Activated CD8-positive, alpha-beta memory T cell treated with anti-CD3 and anti-CD28 coated beads for 4 hours (primary cell): Measurements from ENCODE around the gene AVPR2.

Source experiments
- DNase-seq, 2 donors: peaks; one replicate each; pipeline ENCODE4 v3.0.0-alpha.2; 2020; ENCODE audit warnings: low read depth in 2 of 2

Gene AVPR2

DNA sequence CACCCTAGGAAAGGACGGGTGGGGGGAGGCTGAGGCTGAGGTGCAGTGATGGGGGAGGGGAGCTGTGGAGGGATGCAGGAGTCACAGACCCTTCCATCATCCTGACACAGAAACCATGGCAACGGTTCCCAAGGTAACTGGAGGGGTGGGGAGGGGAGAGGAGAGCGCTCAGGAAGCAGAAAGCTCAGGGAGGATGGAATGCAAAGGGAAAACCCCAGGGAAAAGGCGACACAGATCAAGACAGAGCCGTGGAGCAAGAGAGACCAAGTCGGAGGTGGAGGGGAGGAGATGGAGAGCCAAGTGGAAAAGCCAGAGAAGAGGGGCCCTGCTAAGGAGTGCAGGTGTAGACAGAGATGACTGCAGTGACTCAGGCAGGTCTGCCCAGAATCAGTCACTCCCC is 33.0 kb upstream of the AVPR2 start:
- DNase-seq: no peak

DNA sequence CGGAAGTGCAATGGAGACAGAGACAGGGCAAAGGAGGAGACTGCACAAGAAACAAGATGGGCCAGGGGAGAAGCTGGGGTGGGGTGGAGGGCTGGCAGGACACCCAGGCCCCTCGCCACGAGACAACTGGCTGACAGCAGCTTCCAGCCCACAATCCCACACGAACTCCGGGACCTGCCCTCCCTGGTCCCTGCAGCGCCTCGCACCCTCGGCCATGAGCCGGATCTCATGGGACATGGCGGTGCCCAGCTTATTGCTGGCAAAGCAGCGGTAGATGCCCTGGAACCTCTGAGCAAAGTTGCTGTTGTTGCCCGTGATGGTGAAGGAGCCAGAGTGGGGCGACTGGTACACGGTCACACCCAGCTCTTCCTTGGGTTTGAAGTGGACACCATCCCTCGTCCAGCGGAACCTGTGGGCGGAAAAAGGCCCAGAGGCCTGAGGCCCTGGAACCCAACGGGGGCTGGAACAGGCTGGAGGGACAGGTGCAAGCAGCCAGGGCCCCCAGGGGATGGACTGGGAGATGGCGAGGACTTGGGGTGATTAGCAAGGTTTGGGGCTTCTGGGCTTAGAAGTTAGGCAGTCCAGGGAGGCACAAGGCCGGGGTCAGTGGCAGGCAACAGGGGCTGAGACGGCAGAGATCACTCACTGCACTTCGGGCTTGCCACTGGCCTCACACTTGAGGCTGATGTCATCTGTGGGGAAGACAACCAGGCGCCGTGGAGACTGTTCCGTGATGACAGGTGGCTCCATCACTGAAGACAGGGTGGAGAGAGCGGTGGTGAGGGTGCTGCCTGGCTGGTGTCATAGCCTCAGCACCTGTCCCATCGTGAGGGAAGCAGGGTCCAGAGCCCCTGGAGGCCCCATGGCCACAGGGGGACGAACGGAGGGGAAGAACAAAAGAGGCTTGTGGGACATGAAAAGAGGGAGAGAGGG is 32.3 kb upstream of the AVPR2 start:
- no peak for DNase-seq

DNA sequence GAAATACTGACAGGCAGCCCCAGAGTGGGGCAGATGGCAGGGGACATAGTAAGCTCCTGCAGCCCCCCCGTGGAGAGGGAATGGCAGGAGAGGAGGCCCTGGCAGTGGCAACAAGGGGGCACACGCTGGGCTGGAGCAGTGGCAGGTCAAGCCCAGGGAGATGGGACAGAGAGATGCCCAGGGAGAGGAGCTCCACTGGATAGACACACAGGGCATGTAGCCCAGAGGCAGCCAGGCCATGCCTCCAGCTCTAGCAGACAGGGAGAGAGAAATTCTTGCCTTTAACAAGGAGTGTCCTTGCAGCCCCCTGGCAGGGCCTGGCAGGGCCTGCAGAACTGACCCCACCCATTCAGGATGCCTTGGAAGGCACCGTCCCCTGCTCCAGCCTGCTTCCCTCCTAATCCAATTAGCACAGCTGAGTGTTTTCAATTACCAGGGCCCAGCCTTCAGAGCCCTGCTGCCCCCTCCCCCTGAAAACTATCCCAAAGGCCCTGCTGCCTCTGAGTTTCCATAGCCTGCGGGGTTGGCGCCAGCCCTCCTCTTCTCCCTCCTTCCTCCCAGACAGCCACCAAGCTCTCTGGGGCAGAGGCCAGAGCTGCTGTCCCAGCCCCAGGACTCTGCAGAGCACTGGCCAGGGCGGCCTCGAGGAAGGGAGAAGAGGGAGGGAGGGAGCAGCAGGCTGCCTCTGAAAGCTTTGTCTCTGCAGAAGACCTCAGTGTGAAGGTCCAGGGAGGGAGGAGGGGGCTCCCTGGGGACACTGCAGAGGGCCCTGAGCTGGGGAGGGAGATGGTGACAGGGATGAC is 31.0 kb upstream of the AVPR2 start:
- DNase-seq: no peak

DNA sequence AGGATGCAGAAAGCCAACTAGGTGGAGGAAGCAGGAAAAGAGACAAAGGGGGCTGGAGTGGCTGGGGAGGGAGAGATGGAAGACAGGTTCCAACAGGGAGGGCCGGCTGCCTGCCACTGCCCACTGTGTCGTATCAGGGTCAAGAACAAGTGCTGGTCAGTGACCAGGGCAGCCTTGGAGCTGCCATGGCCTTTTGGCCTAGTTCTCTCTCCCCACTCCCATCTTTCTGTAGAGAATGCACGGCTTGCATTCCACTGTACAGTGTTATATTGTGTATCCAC is 30.4 kb upstream of the AVPR2 start:
- no peak for DNase-seq

DNA sequence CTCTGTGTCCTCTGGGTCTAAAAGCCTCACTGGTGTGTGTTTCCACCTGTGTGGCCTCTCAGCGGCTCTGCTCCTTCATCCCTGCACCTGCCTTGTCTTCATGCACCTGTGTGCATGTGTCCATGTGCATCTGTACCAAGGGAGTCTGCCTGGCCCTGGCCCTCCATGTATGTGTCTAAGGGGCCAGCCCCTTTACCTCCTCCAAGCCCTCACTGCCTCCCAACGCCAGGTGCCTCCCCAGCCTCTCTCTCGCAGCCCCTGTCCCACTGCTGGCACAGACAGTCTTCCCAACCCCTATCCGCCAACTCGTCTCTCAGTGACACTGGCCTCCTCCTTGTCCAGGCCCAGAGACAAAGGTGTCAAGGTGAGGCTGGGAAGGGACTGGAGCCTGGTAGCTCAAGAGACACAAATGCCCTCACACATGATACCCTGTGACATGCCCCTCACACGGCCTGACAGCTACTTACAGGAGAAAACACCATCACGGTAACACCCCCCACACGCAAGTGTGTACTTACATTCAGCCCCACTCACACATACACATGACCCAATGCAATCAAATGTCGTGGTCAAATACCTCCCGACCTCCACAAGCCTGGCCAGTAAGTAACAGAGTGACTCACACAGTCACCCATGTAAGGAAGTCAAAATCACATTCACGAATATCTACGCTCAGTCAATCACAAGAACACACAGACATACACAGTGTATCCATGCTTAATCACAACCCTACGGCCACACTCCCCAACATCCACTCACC is 29.9 kb upstream of the AVPR2 start:
- no peak for DNase-seq

DNA sequence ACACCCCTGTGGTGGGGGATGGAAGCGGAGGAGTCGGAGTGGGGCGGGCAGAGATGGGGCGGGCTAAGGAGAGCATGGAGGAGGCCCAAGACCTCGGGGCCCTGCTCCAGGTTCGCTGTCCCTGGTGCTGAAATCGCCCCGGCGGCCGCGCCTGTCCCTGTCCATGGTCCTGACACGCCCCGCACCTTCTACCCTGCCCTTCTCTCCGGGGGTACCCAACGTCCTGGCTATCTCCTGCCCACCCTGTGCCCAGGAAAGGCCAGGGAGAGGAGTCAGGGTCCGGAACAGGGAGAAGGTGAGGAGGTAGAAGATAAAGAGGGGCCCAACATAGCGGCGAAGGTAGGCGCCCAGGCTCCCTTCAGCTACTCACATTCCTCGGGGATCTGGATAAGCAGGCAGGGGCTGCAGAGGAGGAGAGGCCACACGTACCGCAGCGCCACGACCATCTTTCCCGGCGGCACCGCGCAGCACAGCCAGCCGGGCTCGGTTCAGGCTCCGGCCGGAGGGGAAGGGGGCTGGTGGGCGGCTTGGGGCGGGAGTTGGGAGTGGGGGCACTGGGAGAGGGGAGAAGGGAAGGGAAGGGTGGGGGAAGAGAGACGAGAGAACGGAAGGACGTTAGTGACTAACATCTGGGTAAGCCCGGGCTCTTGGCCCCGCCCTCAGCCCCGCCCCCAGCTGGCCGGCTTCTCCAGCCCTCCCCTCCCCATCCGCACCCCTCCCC is 28.9 kb upstream of the AVPR2 start:
- peak; percentile 8 to 39 for DNase-seq

DNA sequence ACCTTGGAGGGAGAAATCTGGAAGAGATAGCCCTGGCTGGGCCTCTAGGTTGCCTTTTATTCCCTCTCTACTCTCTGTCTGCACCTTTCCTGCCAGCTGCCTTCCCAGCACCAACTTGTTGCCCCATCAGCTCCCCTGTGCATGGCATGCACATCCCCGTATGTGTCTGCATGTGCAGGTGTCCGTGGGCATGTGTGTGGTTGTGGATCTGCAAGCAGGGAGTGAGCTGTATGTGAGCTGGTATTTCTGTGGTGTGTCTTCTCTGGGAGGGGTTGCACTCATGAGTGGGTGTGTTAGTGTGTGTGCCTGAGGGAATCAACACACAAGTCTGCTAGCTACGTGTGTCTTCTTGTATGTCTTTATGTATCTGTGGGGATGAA is 28.4 kb upstream of the AVPR2 start:
- no peak for DNase-seq

DNA sequence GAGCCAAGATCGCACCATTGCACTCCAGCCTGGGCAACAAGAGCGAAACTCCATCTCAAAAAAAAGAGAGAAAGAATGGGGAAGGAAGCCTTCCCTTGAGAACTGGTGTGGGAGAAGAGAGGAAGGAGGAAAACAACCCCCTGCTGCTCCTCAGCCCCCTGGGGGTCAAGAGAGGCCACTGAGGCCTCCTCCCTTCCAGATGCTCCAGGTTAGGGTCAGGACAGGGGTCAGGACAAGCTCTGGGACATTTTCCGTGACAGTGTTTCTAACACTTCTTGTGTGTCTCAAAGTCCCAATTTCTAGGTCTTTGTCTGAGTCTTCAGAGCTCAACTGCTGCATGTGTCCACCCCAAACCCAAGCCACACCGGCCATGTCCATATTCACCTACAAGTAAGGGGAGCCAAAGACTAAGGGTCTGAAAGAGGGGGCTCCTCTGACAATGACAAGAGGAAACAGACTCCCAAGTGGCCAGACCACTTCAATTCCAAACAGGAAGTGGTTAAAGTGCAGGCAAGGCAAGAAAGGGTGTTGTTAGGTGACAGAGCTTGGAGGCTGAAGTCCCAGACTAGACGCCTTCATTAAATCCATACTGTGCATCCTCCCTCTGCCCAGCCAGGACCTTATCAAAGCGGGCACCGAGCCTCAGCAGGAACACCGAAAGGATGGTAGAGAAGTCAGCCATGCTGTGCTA is 26.8 kb upstream of the AVPR2 start:
- no peak for DNase-seq

DNA sequence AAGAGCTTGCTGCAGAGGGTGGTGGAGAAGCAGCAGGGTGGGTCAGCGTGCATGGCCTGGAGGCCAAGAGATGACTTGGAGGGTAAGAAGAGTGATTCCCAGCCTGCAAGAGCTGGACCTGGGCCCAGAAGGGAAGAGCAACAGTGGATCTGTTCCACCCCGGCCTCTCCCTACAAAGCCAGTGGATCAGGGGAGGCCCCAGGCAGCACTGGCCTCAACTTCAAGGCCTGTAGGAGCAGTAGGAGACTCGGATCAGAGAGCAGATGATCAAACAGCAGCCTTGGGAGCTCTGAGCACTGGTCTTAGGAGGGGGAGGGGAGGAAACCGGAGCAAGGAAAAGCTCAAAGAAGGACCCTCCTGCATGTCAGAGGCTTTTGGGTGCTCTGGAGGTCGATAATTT is 26.1 kb upstream of the AVPR2 start:
- no peak for DNase-seq

DNA sequence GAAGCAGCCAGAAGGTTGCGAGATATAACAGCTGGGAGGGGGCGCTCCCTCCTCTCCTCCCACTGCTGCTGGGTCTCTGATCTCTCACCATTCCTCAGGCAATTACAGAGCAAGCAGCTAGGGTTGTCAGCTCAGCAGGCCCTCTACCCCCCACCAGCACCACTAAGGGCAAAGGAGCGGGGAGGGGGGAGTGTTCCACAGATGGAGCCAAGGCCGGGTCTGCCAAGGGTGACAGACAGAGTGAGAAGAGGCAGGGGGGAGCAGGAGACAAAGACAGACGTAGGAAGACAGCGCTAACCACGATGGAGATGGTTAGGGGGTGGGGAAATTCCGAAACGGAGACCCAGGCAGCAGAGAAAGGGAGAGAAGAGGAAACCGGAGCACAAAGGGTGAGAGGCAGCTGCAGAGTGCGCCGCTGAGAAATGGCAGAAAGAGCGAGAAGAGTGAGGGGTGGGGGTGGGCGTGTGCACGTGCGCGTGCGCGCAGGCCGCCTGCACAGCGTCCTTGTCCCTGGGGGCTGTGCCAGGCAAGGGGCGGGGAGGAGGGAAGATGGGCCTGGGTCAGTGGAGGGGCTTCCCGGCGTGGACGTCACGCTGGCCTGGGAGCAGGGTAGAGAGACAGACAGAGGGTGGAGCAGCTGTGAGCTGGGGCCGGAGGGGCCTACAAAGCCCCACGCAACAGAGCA is 25.4 kb upstream of the AVPR2 start:
- DNase-seq: no peak

DNA sequence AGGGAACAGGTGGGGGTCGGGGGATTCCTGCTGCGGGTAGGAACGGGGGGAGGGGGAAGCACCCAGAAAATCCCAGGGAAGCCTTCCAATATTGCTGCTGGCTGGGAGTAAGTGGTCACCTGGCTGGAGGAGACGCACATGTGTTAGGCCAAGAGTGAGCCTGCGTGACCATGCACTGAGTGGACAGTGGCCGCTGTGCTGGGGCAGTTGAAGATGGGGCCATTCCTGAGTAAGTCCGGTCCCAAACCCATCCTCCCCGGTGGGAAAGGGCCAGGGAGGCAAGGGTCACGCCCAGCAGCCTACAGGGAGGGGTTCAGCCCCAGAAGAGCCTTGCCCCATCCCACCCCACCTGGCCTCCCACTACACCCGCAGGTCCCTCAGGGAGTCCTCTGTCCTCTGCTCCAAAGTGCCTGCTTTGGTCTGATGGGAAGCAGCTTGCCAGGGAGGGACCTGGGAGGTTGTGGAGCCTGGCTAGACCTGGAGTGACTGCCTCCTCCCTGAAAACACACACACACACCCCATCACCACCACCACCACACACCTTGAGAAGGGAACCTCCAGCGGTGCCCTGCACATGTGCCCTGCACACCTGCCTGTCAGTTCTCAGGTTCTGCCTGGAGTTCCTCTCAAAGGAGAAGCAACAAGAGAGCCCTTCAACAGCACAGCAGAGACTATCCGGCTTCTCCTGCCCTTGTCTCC is 24.6 kb upstream of the AVPR2 start:
- DNase-seq: no peak

DNA sequence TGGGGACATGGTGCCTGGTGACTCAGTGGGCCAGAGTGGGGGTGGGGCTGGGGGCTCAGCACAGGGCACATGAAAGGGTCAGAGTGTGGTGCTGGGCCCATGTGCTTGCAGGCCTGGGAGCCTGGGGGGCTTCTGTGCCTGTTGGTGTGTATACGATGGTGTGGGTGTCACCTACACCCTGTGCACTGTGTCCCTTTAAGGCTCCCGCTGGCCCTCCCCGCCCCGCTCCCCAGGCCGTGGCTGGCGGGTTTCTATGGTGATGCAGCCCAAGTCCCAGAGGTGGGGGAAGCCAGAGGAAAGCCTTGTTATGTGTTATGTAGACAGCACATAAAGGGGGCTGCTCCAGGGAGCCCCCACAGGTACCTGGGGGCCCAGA is 24.0 kb upstream of the AVPR2 start:
- no peak for DNase-seq

DNA sequence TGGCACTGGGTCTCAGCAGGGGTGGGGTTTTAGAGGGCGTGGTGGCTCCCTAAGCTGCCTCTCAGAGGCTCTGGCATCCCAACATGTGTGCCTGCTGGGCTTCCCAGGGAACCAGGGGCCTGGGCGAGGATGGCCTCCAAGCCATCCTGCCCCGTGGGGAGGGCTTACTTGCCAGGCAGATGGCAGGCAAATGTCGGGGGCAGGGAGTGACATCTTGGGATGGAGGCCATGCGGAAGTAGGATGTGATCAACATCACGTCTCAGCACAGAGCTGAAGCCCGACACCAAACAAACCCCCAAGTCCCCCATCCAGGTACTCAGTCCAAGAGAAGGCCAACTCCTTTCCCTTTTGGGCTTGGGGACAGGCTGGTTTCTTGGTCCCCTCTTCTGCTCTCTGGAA is 23.2 kb upstream of the AVPR2 start:
- DNase-seq: no peak

DNA sequence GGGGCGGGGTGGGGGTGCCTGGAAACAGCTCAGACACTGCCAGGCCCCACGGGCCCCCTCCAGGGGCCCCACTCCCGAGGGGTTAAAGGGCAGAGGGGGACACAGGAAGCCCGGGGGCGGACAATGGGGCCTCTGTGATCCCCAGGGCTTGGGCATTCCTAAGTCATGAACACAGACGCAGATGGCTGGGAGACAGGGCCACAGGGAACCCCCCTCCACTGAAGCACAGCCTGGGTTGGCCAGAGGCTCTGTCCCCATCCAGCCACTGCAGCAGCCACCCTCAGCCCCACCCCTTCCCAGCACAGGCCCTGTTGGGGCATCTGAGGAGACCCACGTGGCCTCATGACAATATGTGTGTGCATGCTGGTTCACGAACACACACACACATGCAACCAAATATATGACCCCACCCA is 22.4 kb upstream of the AVPR2 start:
- no peak for DNase-seq

DNA sequence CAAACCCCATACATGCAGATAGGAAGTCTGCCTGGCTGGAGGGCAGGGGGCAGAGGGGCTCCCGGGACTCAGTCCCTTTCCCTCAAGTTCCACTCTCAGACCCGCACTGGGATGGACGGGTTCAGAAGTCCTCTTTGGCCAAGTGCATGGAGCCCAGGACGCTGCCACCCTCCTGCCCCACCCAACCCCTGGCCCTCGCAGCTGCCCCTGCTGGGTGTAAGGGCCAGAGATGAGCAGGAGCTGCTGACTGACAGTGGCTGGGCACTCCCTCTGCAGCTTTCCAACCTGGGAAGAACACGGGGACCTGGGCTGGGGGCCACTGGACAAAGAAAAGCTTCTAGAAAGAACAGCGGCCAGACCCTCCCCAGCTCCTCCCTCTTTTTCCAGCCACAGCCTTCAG is 21.9 kb upstream of the AVPR2 start:
- no peak for DNase-seq

DNA sequence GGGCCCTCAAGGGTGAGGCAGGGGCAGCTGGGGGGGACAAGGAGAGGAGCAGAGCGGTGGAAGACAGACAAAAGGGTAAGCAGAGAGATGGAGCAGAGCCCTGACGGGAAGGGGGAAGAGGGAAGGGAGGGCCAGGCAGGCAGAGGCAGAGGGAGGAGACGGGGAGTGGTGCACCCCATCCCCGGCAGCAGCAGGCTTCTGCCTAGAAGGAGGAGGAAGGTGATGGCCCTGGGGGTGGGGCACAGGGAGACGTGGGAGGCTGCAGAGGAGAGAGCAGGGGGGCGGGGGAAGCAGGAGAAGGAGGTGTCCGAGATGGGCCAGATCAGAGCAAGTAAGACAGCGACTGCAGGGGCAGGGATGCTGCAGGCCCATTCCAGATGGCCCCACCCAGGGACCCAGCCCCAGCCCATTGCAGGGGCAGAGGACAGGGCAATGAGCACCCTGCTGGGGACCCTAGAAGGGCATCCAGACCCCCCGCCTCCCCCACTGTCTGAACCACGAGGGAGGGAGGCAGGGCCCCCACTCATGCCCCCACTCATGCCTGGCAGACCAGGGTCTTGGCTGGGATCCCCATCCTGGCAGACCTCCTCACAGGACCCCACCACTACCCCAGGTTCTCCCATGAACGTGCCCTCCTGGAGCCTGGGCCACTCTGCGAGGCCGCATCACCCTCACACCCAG is 21.2 kb upstream of the AVPR2 start:
- no peak for DNase-seq

DNA sequence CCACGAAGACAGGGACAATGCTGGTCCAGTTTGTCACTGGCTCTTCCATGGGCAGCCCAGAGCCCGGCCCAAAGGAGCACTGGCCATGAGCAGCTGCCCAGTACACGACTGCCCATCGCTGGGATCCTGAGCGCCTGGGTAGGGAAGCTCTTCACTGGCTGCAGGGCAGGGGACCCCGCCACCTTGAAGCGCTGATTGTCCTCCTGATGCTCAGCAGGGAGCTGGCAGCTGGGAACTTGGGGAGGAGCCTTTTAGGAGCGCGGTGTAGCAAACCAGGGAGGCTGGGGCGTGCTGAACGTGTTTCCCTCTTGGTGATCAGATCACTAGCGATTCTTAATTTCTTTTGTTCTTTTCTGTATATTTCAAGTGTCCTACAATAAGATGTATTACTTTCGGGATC is 20.3 kb upstream of the AVPR2 start:
- no peak for DNase-seq

DNA sequence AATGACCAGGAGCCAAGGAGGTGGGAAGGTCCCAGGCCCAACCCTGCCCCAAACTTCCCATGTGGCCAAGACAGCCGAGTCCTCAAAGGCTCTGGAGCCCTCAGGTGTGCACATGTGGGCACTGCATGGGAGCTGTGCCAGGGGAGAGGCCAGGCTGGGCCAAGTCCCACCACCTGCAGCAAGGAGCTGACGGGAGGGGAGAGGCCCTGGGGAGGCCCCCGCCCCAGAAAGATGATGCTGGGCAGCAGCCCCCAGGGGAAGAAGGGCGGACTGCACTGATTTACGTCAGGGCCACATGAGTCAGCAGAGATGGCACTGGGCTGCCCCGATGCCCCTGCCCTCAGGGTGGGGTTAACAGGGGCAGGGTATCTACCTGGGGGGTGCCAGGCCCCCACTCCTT is 19.9 kb upstream of the AVPR2 start:
- no peak for DNase-seq

DNA sequence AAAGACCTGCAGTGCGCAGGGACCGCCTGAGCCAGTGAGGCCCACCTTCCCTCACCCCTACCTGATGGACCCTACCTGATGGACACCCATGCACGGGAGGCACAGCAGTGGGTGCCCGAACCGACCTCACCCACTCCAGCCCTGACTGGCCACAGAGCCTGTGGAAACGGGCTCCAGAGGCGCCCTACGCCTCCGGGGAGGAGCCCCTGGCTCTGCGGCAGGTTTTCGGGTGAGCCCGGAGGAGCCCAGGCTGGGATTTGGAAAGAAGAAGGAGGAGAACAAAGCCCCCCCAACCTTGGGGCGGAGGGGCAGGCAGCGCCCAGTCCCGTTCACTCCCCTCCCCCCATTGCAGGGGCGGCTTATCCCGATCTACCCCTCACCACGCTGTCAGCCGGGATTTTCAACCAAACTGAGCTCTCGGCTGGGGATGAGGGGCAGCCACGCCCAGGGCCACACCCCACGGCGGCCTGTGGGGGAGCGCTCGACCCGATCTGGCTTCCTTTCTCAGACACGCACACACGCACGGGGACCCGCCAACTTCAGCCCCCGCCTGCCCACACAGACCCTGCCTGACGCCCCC is 19.2 kb upstream of the AVPR2 start:
- DNase-seq: no peak
